Heart right ventricle (tissue), 16 donors: Measurements from ENCODE around the gene RPRD1A. TPM values are rescaled to one million over a fixed set of nuclear protein-coding genes. Genes with fewer than 3 reads are reported as not detected.

Source experiments
- ATAC-seq, 8 donors: fragments of 200-7000 bp; cut with Tn5 transposase; one replicate each; pipeline ENCODE4 v1.9.1; 2020; ENCODE audit warnings: mild to moderate bottlenecking in 8 of 8, moderate library complexity in 8 of 8, moderate number of reproducible peaks in 1 of 8
- DNase-seq, 2 donors: peaks; one replicate each; pipeline ENCODE4 v3.0.0-alpha.2; 2020
- H3K27ac ChIP-seq, 10 donors: fragments of 200-600 bp; sonication (generic) in 2 of 10; one replicate each; pipeline versions ENCODE4 v1.5.0 to v1.8.0; 2020 to 2022; ENCODE audit warnings: mild to moderate bottlenecking in 3 of 10
- H3K27me3 ChIP-seq, 7 donors: fragments of 200-600 bp; one replicate each; pipeline ENCODE4 v1.8.0; 2021 to 2022; ENCODE audit warnings: mild to moderate bottlenecking in 2 of 7
- H3K36me3 ChIP-seq, 9 donors: fragments of 200-600 bp; sonication (generic) in 1 of 9; one replicate each; pipeline versions ENCODE4 v1.5.0 to v1.8.0; 2020 to 2022; ENCODE audit warnings: mild to moderate bottlenecking in 2 of 9
- H3K4me1 ChIP-seq, 9 donors: fragments of 200-600 bp; sonication (generic) in 1 of 9; one replicate each; pipeline versions ENCODE4 v1.5.0 to v1.8.0; 2020 to 2022; ENCODE audit warnings: mild to moderate bottlenecking in 4 of 9
- H3K4me3 ChIP-seq, 10 donors: fragments of 200-600 bp; sonication (generic) in 2 of 10; one replicate each; pipeline versions ENCODE4 v1.5.0 to v1.8.0; 2020 to 2022; ENCODE audit warnings: mild to moderate bottlenecking in 7 of 10, moderate library complexity in 2 of 10
- H3K9me3 ChIP-seq, 11 donors: fragments of 200-600 bp in 10 of 11; sonication (generic) in 2 of 11; one replicate each; pipeline versions ENCODE4 v1.5.0 to v1.8.0; 2013 to 2022; ENCODE audit warnings: mild to moderate bottlenecking in 2 of 11, control low read depth in 1 of 11, moderate library complexity in 1 of 11
- WGBS, 2 donors: extraction: QIAGEN DNeasy Blood & Tissue Kit; methylation state at CpG; one replicate each; pipeline ENCODE4 v1.1.7; 2013; ENCODE audit warnings: inconsistent platforms in 1 of 2; 5-methylcytosine and 5-hydroxymethylcytosine counted together
- intact Hi-C, 10 donors: fragments of 100-400 bp; cut with DNase I; formaldehyde crosslinking; loops; one replicate each; pipeline versions ENCODE4 v1.11.1 to v1.14.2; 2022
- polyA plus RNA-seq, 2 donors: library from polyadenylated mRNA; stranded (reverse); fragments of 200-250 nt; gene quantifications; one replicate each; pipeline ENCODE4 v1.2.3, GENCODE V29; 2013
- total RNA-seq, 10 donors: library from RNA; stranded (reverse); fragmentation: NEBNext Ultra II Directional in 3 of 10; extraction: Animal tissue kit (Norgen Biotek cat#: 25700) in 3 of 10; gene quantifications; one replicate each; pipeline versions ENCODE4 v1.2.1 to v1.2.4, GENCODE V29; 2021 to 2023
- TF ChIP-seq, protein P1 (sequence below), 9 donors: fragments of 200-600 bp; sonication (generic) in 2 of 9; IDR thresholded peaks; one replicate each; pipeline versions ENCODE4 v1.5.0 to v1.8.0; 2021 to 2022; ENCODE audit warnings: antibody characterized with exemption in 9 of 9, mild to moderate bottlenecking in 5 of 9, moderate library complexity in 1 of 9
- donor health status: Arrhythmogenic right ventricular cardiomyopathy.
- donor health status: ischemic (EF 13 %, LVEDD 7.1; RV severe dilation, severe dysfunction).
- donor health status: healthy with polysubstance abuse.
- donor health status: DM: no; HTN: yes; CAD: no.
- donor health status: DM: no; HTN: no; CAD: no.
- donor health status: ischemic (EF 25% LVEDD 6.9; RV normal size, moderate dysfunction).
- donor health status: ischemic (EF 25% LVEDD 5.7; RV mildly dilated, moderate dysfunction).
- donor health status: healthy.
- donor health status: DM: yes; HTN: yes; CAD: no.
- donor health status: Ischemic cardiomyopathy.
- donor health status: ischemic (EF 35%, LVEDD 5.7; RV mildly dilated, moderate dysfunction).
- donor health status: nonischemic (EF 11% LVEDD 7.7; RV severe dilation, severe dysfunction).
- donor health status: DM: yes; HTN: yes; CAD: no.
- donor health status: PGD.
- donor health status: ischemic (EF 29% LVEDD 5.4; RV normal size, mild dysfunction).
- donor health status: nonischemic (EF 23%, LVEDD 6.1; RV moderate dilation, normal function).

Gene RPRD1A
- total and polyA plus RNA-seq, 12 donors, result 21.4 to 51.3 (median 47.2) TPM

GRCh38 chr18:36112302-36112701 lies 44.9 kb upstream of the RPRD1A start:
- no peaks in the 10 kb centered on the region for H3K9me3 ChIP-seq
- H3K27me3 ChIP-seq, result no peaks in the 10 kb centered on the region
- TF ChIP-seq, protein P1, sequence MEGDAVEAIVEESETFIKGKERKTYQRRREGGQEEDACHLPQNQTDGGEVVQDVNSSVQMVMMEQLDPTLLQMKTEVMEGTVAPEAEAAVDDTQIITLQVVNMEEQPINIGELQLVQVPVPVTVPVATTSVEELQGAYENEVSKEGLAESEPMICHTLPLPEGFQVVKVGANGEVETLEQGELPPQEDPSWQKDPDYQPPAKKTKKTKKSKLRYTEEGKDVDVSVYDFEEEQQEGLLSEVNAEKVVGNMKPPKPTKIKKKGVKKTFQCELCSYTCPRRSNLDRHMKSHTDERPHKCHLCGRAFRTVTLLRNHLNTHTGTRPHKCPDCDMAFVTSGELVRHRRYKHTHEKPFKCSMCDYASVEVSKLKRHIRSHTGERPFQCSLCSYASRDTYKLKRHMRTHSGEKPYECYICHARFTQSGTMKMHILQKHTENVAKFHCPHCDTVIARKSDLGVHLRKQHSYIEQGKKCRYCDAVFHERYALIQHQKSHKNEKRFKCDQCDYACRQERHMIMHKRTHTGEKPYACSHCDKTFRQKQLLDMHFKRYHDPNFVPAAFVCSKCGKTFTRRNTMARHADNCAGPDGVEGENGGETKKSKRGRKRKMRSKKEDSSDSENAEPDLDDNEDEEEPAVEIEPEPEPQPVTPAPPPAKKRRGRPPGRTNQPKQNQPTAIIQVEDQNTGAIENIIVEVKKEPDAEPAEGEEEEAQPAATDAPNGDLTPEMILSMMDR (IDR thresholded peaks at IDR 0.05), result no peak
- no peak overlapping the region for H3K27ac ChIP-seq
- no peak for ATAC-seq
- no peak overlapping the region for H3K4me3 ChIP-seq
- peaks cover 0 to 91% (median 24%) of the 10 kb centered on the region in 9 donors for H3K36me3 ChIP-seq
- intact Hi-C loops, result no loop called here
- no peaks in the 10 kb centered on the region for H3K4me1 ChIP-seq
- DNase-seq, result no peak

DNA sequence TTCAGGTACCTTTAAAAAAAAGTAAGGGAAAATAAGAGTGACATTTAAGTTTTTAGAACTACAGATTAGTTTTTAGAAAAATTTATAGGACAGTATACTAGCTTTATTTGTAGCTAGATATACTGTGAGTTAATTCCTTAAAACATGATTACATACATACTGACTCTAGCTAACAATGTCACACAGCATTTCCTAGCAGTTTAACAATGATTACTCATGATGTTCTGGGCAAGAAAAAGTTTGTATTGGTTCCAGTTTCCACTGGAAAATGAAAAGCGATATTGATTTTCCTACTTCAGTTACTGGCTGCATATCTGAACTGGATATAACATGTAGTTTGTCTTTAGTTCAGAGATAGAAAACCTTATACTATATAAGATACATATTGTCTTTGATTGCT lies 42.4 kb upstream of the RPRD1A start:
- ATAC-seq (no peak), DNase-seq (no peak)
- Histone ChIP-seq H3K27ac (no peak overlapping the region), H3K4me3 (no peak overlapping the region), H3K36me3 (peaks cover 0 to 67% (median 23%) of the 10 kb centered on the region in 9 donors), H3K9me3 (no peaks in the 10 kb centered on the region), H3K4me1 (no peaks in the 10 kb centered on the region), H3K27me3 (no peaks in the 10 kb centered on the region)
- WGBS, 2 donors, result 98 to 99% methylated on average over 1 of the region's 1 CpG
- TF ChIP-seq, protein P1 (IDR thresholded peaks at IDR 0.05), result no peak
- intact Hi-C loops, result no loop called here

DNA sequence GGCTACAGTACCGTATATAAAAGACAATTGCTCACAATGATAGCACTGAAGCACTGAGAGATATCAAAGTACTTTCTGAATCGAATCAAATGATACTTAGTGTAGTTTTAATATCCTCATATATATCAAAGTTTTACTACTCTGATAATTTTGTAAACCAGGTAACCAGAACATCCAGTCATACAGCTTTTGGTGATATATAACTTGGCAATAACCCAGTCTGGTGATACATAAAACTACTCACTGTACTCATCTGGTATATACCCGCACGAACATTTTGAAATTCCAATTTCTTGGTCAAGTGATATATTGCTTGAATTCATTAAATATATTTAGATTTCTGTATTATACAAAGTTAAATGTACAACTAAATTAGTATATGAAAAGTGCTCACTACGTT lies 41.2 kb upstream of the RPRD1A start:
- 94 to 96% methylated on average over 5 of the region's 5 CpGs for WGBS, 2 donors
- Histone ChIP-seq H3K36me3 (peaks cover 0 to 56% (median 11%) of the 10 kb centered on the region in 9 donors), H3K4me1 (no peaks in the 10 kb centered on the region), H3K27me3 (no peaks in the 10 kb centered on the region), H3K4me3 (no peak overlapping the region), H3K9me3 (no peaks in the 10 kb centered on the region), H3K27ac (no peak overlapping the region)
- intact Hi-C loops, result no loop called here
- no peak for DNase-seq
- TF ChIP-seq, protein P1 (IDR thresholded peaks at IDR 0.05), result no peak
- ATAC-seq, result no peak

DNA sequence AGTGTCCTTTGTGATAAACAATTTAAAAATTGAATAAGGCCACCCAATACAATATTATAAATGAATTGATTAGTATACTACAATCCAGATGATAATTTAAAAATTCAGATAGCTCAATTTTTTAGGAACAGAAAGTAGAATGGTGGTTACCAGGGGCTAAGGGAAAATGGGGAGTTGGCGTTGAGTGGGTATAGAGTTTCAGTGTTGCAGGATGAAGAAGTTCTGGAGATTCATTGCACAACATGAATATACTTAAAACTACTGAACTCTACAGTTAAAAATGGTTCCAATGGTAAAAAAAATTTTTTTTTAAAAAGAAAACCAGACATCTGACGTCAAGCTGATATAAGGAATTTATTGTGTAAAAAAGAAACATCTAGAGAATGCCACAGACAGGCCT lies 40.8 kb upstream of the RPRD1A start:
- Histone ChIP-seq H3K27ac (no peak overlapping the region), H3K36me3 (peaks cover 0 to 52% (median 10%) of the 10 kb centered on the region in 9 donors), H3K4me3 (no peak overlapping the region), H3K9me3 (peaks cover 0 to under 1% (median 0%) of the 10 kb centered on the region in 11 donors), H3K4me1 (no peaks in the 10 kb centered on the region), H3K27me3 (no peaks in the 10 kb centered on the region)
- DNase-seq, result no peak
- TF ChIP-seq, protein P1 (IDR thresholded peaks at IDR 0.05), result no peak
- WGBS, 2 donors, result 45 to 49% methylated on average over 2 of the region's 2 CpGs
- no peak for ATAC-seq
- intact Hi-C loops, result no loop called here
